Retinal pigment epithelial cell (primary cell): Measurements from ENCODE around the gene SAMD13.

Experiments used
- DNase-seq: peaks from one replicate; pipeline ENCODE4 v3.0.0-alpha.2; 2010; ENCODE audit warnings: low read depth
- H3K4me3 ChIP-seq: 2 replicates; pipeline ENCODE4 v1.5.1; 2011; ENCODE audit warnings: mild to moderate bottlenecking, low read length, control low read depth, moderate library complexity
- TF ChIP-seq, protein P1 (sequence below): conservative IDR thresholded peaks from 2 replicates; pipeline ENCODE4 v1.5.1; 2011; ENCODE audit warnings: low read depth, low read length, control low read depth, inconsistent platforms

SAMD13 gene, protein sequence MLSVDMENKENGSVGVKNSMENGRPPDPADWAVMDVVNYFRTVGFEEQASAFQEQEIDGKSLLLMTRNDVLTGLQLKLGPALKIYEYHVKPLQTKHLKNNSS

DNA sequence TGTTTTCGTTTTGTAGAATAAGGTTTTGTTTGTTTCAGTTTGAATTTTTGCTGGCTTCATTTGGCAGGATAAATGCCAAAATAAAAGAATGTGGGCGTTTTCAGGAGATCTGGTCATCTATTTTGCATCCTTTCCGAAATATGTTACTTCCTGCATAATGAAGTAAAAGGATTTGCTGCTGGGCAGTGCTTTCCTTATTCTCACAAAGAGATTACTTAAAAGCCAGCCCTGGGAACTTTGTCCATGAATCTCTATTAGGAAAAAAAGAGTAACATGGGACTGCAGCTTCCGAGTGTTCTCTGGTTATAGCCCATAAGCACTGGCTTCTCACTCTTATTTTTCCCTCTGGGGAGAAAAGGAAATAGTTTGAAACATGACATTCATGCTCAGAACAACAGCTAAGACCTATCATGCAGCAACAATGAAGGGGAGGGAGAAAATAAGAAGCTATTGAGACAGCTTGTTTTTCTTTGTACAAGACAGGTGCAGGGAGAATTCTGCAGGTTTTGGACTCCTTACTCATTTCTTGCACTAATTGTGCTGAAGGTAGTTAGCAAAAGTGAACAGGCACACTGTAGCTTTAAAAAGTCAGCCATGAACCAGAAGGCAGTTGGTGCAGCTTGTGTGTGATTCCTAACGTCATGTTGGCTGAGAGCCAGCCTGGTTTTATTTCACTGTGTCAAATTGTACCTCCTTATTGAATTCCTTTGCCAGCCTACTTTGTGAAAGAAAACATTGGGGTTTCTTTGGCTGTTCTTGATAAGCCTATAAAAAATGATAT lies at the start of gene SAMD13:
Gene SAMD13 (plus strand): TSS at position 705 of the 781 bp plus-strand sequence. CDS start 1,527 bp downstream, outside the sequence.
- TF ChIP-seq, protein P1, sequence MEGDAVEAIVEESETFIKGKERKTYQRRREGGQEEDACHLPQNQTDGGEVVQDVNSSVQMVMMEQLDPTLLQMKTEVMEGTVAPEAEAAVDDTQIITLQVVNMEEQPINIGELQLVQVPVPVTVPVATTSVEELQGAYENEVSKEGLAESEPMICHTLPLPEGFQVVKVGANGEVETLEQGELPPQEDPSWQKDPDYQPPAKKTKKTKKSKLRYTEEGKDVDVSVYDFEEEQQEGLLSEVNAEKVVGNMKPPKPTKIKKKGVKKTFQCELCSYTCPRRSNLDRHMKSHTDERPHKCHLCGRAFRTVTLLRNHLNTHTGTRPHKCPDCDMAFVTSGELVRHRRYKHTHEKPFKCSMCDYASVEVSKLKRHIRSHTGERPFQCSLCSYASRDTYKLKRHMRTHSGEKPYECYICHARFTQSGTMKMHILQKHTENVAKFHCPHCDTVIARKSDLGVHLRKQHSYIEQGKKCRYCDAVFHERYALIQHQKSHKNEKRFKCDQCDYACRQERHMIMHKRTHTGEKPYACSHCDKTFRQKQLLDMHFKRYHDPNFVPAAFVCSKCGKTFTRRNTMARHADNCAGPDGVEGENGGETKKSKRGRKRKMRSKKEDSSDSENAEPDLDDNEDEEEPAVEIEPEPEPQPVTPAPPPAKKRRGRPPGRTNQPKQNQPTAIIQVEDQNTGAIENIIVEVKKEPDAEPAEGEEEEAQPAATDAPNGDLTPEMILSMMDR: no peak
- H3K4me3 ChIP-seq: peak within 1 kb of the TSS; percentile 52
- peak; percentile 74 for DNase-seq

GRCh38 chr1:84253036-84253435 lies 48.5 kb upstream of the SAMD13 start:
- no peak overlapping the region for H3K4me3 ChIP-seq
- TF ChIP-seq, protein P1: no peak
- DNase-seq: no peak

- TF ChIP-seq, protein P1: no peak
- no peak overlapping the region for H3K4me3 ChIP-seq
- DNase-seq: peak; percentile 95
Measured at GRCh38 chr1:84253891-84254290, 47.6 kb upstream of the SAMD13 start.

DNA sequence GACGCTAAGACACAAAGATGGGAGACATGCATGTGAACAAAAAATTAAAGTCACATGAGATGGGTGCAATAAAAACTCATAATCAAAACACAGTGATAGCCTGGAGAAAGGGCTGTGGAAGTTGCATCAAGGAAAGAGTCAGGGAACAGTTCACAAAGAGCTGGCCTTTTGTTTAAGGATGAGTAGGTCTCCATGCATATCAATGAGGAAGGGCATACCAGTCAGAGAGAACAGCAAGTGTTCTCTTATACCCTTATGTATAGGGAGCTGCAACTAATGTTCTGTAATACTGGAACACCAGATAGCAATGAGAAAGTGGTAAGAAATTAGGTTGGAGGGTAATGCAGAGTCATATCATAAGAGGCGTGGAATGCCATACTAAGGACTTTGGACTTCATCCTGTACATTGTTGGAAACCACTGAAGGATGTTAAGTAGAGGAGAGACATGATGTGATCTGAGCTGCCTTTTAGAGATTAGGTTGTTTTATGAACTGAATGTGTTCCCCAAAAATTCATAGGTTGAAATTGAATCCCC lies 46.7 kb upstream of the SAMD13 start:
- no peak for DNase-seq
- TF ChIP-seq, protein P1: no peak
- H3K4me3 ChIP-seq: no peak overlapping the region

DNA sequence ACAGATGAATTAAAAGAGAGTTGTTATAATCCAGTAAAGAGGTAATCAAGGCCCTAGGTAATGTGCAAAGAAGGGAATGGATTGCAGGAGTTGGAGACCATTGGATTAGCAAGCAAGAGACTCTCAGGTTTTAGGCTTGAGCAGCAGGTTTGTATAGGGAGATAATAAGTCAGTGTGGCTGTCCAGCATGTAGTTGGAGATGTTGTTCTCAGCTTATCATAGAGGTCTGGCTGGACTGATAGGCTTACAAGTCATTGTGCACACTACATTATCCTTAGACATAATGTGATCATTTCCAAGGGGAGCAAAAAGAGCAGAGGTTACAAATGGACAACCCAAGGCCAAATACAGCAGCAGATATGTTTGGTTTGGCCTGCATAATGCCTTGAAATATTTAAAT lies 45.9 kb upstream of the SAMD13 start:
- TF ChIP-seq, protein P1: no peak
- no peak overlapping the region for H3K4me3 ChIP-seq
- DNase-seq: no peak

- TF ChIP-seq, protein P1: no peak
- no peak for DNase-seq
- no peak overlapping the region for H3K4me3 ChIP-seq
Measured at GRCh38 chr1:84257617-84258016, 43.9 kb upstream of the SAMD13 start.

DNA sequence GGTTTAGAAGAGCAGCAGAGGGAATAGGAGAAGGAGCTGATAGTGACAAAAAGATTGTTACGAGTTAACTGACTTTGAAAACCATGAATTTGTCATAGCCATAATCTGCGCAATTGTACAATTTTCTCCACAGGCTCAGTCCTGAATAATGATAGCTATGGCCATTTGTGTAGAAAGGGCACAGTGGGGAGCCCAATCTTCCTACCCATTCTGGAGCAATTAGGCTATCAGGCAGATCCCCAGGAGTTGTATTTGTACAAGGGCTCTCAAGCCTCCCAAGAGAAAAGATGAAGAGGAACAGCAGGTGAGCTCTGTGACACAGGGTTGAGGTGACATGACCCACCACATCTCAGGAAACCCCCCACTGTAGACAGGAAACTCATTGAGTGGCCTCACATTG lies 42.1 kb upstream of the SAMD13 start:
- H3K4me3 ChIP-seq: no peak overlapping the region
- no peak for DNase-seq
- TF ChIP-seq, protein P1: no peak
